HG02678 (cell line): ENCODE measurements around the gene CRIP3.

Experiments used
- ATAC-seq: cut with Tn5 transposase; IDR thresholded peaks from one replicate; pipeline ENCODE4 v1.9.1; 2021; ENCODE audit warnings: mild to moderate bottlenecking, moderate library complexity; ENCODE audit not compliant: unreplicated experiment

The CRIP3 gene

GRCh38 chr6:43274916-43275597 is 33.6 kb downstream of the CRIP3 start:
- no peak for ATAC-seq

DNA sequence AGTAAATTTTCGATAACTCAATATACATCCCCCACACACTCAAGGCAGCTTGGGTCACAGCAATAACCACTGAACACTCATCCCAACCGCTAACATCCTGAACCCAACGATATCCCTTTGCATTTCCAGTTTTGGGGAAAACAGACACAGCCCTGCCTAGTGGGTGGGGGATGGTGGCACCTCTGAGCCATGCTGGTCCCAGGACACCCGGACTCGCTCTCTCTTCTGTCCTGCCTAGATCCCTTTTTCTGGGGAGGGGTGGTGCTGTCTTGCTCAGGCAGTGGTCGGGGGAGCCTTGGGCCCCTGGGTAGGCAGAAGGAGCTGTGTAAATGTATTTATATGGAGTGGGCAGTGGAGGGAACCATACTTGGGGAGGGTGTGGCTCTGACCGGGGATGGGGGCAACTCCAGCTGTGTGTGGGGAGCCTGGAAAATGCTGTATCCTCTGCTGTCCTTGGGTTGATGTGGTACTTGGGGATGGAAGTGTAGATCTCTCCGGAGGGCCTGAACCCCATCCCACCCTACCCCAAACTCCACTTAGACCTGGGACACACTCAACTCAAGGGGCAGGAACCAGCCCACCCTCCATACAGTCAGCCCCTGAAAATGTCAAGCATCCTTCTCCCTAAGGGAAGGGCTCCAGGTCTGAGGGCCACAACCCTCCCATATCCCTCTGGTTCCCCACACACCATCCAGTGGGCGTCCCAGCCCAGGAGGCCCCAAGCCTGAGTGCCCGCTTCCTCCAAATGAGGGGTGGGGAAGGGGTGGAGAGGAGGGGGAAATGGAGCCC is 34.3 kb downstream of the CRIP3 start:
- ATAC-seq = no peak

DNA sequence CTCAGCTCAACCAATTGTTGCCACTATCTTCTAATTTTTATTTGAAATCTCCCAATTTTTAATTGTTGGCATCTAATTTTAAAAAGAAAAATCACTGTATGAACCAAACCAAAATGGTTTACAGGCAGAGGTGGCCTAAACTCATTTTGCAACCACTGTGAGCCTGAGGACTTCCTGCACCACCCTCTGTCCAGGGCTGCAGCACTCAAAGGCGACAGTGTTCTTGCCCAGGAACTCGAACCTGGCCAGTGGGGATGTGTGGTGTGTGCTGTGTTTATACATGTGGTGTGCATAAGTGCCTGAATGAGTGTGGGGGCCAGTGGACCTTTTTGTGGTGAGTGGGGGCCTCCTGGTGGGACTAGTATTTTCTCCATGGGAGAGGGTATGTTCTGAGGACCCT is 34.9 kb downstream of the CRIP3 start:
- ATAC-seq = no peak

DNA sequence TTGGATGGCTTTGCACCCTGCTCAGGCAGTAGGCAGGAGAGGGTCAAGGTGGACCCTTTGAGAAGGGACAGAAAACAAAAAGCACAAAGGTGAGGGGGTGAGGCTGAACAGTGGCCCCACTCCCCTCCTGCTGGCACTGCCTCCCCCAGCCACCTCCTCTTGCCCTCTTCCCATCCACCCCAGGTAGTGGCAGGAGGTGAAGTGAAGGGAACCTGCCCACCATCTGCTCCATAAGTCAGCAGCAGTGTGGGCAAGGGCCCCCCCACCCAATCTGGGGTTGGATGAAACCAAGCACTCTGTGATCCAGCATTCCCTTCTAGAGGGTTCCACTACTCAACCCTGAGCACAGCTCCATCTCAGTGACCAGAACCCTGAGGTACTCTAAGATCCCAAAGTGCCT is 36.7 kb downstream of the CRIP3 start:
- ATAC-seq = no peak

- no peak for ATAC-seq
These were observed 37.4 kb downstream of the CRIP3 start for GRCh38 chr6:43271103-43271815.

DNA sequence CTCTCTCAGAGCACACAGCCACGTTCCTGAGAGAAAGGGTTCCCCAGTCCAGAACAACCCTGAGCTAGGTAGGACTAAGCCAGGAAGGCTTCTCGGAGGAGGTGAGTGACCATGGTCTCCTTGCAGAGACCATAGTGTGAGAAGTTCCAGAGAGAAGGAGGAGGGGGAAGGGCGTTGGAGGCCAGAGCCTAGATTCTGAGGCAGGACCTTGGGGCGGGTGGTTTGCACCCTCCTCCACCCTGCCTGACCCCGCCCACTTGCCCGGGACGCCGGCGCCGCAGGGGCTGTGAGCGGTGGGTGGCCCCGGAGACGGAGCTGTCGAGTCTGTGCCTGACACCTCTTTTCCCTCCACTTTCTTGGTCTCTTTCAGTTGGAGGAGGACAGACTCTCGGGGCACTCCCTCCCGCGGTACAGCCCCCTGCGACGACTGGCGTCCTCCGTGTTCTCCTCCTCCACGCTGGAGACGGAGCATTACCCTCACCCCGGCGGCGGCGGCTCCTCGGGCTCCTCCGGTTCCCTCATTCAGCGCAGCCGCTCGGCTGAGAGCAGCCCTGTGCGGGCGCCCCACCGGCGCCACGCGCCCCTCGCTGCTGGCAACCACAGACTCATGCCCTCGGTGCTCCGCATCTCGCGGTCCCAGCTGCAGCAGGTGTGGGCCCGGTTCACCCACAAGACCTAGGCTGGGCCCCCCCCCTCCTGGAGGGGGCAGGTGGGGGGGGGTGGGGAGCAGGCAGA is 39.2 kb downstream of the CRIP3 start:
- no peak for ATAC-seq

- no peak for ATAC-seq
These were observed 39.8 kb downstream of the CRIP3 start for GRCh38 chr6:43268782-43269272.

- ATAC-seq = no peak
These were observed 40.3 kb downstream of the CRIP3 start for GRCh38 chr6:43268355-43268700.

DNA sequence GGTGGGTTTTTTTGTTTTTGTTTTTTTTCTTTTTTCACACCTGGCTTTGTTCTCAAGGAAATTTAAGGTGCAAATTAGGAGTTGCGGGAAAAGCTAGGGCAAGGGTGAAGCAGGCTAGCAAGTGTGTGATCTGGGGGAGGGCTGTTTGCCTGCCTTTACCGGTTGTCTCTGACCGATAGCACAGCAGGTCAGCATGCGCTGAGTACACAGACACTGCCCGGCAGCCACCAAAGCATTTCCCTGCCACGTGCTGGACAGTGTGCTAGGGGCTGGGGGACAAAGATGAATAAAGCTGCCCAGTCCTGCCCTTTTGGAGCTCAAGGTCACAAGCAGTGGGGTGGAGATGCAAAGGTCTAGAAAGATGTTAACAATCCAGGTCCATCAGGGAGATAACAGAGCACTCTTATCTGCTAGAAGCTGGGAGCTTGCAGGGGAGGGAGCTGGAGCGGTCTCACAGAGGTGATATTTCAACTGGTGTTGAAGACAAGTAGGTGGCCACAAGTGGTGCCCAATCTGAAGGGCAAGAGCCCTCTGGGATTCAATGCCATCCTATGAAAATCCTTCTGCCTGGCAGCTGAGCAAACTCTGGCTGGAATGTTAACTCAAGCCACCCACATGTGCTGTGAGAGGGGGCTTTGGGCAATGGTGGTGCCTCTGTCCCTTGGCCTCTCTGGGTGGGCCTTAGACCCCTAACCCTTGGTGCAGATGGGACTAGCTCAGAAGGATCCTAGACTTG is 40.8 kb downstream of the CRIP3 start:
- ATAC-seq = no peak

DNA sequence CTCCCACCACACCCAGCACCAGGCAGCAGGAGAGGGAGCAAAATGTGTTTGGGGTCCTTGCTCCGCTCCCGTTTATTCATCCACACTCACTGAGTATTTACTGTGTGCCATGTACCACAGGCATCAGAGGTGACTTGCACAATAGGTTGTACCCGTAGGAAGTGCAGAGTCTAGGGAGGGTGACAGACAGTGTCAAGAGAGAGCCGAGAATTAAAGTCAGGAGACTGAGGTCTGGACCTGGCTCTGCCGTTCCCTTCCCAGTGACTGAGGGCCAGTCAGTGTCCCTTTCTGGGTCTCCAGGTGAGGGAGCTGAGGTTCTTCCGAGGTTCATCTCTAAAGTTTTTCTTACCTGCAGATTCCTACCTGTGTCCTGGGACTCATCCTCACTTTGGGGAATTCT is 43.1 kb downstream of the CRIP3 start:
- ATAC-seq = no peak

DNA sequence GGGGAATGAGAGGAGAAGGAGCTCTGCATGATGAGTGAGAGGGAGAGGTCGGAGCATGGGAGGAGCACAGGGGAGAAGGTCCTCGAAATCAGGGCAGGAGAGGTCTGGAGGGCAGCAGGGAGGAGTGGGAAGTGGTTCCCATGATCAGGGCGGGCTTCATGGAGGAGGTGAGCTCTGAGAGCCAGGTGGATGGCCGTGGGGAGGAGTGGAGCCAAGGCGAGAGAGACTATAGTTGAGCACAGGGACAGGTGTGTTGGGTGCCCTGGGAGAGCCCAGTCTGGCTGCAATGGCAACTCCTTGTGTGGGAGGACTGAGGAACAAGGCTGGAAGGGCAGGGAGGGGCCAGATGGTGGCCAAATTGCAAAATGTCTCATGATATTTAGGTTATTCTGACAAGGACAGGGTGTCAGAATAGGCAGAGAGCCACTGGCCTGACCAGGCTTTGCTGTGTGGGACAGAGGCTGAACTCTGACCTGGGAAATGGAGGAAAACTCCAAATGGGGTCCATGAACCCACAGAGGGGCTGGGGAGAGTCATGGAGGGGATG is 44.0 kb downstream of the CRIP3 start:
- ATAC-seq = no peak

DNA sequence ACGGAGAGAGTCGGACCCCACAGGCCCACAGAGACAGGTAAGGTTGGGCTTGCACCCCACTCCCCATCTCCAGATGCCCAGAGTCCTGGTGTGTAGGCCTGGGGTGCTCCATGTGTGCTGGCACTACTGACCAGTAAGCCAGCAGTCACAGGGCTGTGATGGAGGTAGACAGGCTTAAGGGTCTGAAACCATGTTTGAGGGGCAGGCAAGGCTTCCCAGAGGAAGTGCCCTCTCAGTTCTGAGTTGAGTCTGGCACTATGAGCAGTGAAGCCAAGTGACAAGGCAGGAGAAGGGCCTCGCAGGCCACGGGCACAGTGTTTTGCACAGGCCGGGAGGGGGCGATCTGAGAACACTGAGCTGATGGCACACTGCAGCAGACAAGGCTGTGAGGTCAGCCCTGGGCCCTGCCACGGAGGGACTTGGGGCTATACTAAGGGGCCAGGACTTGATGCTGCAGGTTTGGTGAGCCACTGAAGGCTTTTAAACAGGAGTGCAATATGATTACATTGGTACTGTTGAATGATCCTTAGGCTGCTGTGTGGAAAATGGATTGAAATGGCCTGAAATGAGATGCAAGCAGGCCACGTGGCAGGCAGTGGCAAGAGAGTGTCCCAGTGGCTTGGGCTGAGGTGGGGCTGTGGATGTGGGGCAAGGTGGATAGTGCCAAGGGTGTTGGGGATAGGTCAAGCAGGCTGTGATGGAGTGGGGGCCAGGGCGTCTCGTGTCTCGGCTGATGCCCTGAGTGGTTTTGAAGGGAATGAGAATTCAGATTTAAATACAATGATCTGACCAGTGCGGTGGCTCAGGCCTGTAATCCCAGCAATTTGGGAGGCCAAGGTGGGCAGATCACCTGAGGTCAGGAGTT is 45.1 kb downstream of the CRIP3 start:
- peak; percentile 78 for ATAC-seq

- no peak for ATAC-seq
These were observed 45.8 kb downstream of the CRIP3 start for GRCh38 chr6:43262780-43263313.

DNA sequence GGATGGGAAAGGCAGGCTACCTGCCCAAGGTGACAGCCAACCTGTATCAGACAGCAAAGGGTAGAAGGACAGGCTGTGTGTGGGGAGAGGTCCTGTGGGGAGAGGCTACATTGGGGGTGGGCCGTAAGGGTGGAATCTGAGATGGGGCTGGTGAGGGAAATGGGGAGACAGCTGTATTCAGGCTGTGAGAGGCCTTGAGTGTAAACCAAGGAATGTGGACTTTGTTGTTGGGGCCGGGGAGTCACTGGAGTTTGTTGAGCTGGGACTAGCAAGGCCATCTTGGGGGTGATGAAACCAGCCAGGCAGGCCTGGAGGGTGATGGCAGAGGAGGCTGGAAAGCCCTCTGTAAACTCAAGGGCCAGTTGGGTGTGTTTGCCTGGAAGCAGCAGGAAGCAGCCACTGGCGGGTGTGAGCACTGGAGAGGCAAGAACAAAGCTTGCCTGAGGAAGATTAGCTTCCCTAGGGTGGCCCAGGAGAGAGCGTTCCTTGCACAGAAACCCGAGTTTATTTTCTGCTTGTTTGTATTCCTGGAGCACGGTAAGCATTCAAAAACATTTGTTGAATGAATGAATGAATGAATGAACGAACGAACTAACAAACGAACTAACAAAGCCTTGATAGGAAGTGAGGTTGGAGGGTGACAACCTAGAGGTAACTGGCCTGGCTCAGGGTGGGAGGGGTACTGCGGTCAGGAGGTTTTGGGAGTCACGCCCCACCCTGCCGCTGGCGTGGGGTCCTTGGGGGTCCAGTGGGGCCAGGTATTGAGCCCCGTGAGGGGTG is 46.4 kb downstream of the CRIP3 start:
- ATAC-seq = no peak

DNA sequence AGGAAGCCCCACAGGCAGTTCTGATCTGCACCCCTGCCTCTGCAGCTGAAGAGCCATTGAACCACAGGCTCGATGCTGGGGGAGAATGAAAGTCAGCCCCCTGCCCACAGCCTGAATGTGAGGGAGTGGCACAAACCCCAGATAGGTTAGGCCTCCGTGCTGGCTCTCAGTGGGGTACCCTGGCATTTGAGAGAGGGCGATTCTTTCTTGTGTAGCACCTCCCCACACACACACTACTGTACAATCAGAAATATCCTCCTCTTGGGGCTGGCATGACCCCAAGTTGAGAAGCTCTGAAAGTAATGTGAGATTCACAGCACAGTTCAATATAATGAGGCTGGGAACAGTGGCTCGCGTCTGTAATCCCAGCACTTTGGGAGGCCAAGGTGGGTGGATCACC is 47.4 kb downstream of the CRIP3 start:
- ATAC-seq = no peak

GRCh38 chr6:43260791-43261190 is 47.8 kb downstream of the CRIP3 start:
- ATAC-seq = no peak

DNA sequence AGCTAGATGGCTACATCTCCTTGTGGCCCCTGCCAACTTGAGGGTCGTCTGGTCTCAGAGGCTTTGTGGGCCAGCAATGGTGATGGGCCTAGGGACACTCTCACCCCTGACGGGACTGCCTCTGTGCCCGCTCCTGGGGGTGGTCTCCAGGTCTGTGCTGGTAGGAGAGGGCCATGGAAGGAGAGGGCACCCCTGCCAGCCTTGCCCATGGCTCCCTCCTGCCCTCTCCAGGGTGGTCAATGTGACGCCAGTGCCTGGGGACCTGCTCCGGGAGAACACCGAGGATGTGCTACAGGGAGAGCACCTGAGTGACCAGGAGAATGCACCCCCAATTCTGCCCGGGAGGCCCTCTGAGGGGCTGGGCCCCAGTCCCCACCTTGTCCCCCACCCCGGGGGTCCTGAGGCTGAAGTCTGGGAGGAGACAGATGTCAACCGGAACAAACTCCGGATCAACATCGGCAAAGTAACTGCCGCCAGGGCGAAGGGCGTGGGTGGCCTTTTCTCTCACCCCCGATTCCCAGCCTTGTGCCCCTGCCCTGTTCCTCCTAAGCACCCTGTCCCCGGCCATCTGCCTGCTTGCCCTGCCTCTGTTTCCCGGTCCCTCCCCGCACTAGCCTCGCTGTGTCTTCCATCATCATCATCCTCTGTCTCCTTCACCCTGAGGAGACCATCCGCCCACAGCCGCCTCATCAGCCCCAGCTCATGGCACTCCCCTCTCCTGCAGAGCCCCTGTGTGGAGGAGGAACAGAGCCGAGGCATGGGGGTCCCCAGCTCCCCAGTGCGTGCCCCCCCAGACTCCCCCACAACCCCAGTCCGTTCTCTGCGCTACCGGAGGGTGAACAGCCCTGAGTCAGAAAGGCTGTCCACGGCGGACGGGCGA is 49.6 kb downstream of the CRIP3 start:
- no peak for ATAC-seq
